Parathyroid adenoma (tissue), 2 donors: Measurements from ENCODE around the gene PIK3R1.
A peak's percentile ranks its signal among the peaks of the same experiment; 100 is the strongest.

ENCODE experiments used
- H2AFZ ChIP-seq: fragments of 300-600 bp; sonication (generic); one replicate; pipeline ENCODE4 v1.7.0; 2017; ENCODE audit warnings: antibody characterized with exemption, mild to moderate bottlenecking
- H3K27ac ChIP-seq: fragments of 300-600 bp; sonication (generic); one replicate; pipeline ENCODE4 v1.7.0; 2017
- H3K27me3 ChIP-seq: fragments of 300-600 bp; sonication (generic); one replicate; pipeline ENCODE4 v1.7.0; 2017; ENCODE audit warnings: low read length; ENCODE audit not compliant: control insufficient read depth, insufficient read depth
- H3K36me3 ChIP-seq: fragments of 300-600 bp; sonication (generic); one replicate; pipeline ENCODE4 v1.7.0; 2017; ENCODE audit warnings: low read length; ENCODE audit not compliant: control insufficient read depth, insufficient read depth
- H3K4me1 ChIP-seq: fragments of 300-600 bp; sonication (generic); one replicate; pipeline ENCODE4 v1.7.0; 2017; ENCODE audit warnings: control low read depth
- H3K4me2 ChIP-seq: fragments of 300-600 bp; sonication (generic); one replicate; pipeline ENCODE4 v1.7.0; 2017; ENCODE audit warnings: low read length
- H3K4me3 ChIP-seq: fragments of 300-600 bp; sonication (generic); one replicate; pipeline ENCODE4 v1.7.0; 2017; ENCODE audit warnings: low read depth, low read length
- H3K79me2 ChIP-seq: fragments of 300-600 bp; sonication (generic); one replicate; pipeline ENCODE4 v1.7.0; 2017; ENCODE audit warnings: control low read depth
- H3K9ac ChIP-seq: fragments of 300-600 bp; sonication (generic); one replicate; pipeline ENCODE4 v1.7.0; 2017; ENCODE audit warnings: mild to moderate bottlenecking
- H3K9me3 ChIP-seq: fragments of 300-600 bp; sonication (generic); one replicate; pipeline ENCODE4 v1.7.0; 2017; ENCODE audit warnings: low read length; ENCODE audit not compliant: control insufficient read depth
- CTCF ChIP-seq: fragments of 300-600 bp; sonication (generic); IDR thresholded peaks from one replicate; pipeline ENCODE4 v1.7.0; 2017; ENCODE audit warnings: antibody characterized with exemption, mild to moderate bottlenecking
- donor health status: primary hyperparathyroidism.

The PIK3R1 gene

GRCh38 chr5:68191083-68191791 lies 24.3 kb upstream of the PIK3R1 start:
- no peaks in the 10 kb centered on the region for H3K4me1 ChIP-seq
- no peaks in the 10 kb centered on the region for H3K27me3 ChIP-seq
- H3K27ac ChIP-seq: no peak overlapping the region
- H3K4me2 ChIP-seq: no peak overlapping the region
- H3K79me2 ChIP-seq: no peaks in the 10 kb centered on the region
- H3K9ac ChIP-seq: no peak overlapping the region
- H3K4me3 ChIP-seq: no peak overlapping the region
- TF ChIP-seq CTCF: no peak
- H2AFZ ChIP-seq: no peak overlapping the region
- H3K36me3 ChIP-seq: no peaks in the 10 kb centered on the region
- H3K9me3 ChIP-seq: no peaks in the 10 kb centered on the region

GRCh38 chr5:68192679-68193060 lies 22.9 kb upstream of the PIK3R1 start:
- Histone ChIP-seq H3K27me3 (no peaks in the 10 kb centered on the region), H3K9ac (no peak overlapping the region), H3K9me3 (no peaks in the 10 kb centered on the region), H2AFZ (peak overlapping the region; percentile 30), H3K36me3 (no peaks in the 10 kb centered on the region), H3K4me3 (no peak overlapping the region), H3K27ac (no peak overlapping the region), H3K4me1 (no peaks in the 10 kb centered on the region), H3K79me2 (no peaks in the 10 kb centered on the region), H3K4me2 (no peak overlapping the region)
- no peak for TF ChIP-seq CTCF

- TF ChIP-seq CTCF: no peak
- no peaks in the 10 kb centered on the region for H3K4me1 ChIP-seq
- H2AFZ ChIP-seq: no peak overlapping the region
- no peaks in the 10 kb centered on the region for H3K9me3 ChIP-seq
- H3K27me3 ChIP-seq: no peaks in the 10 kb centered on the region
- no peak overlapping the region for H3K9ac ChIP-seq
- no peak overlapping the region for H3K4me3 ChIP-seq
- H3K27ac ChIP-seq: no peak overlapping the region
- H3K79me2 ChIP-seq: no peaks in the 10 kb centered on the region
- no peaks in the 10 kb centered on the region for H3K36me3 ChIP-seq
- peak overlapping the region; percentile 6 for H3K4me2 ChIP-seq
These were observed 22.0 kb upstream of the PIK3R1 start for GRCh38 chr5:68193481-68194036.

GRCh38 chr5:68194386-68194785 lies 21.2 kb upstream of the PIK3R1 start:
- no peak overlapping the region for H2AFZ ChIP-seq
- no peak overlapping the region for H3K4me3 ChIP-seq
- H3K9ac ChIP-seq: no peak overlapping the region
- no peaks in the 10 kb centered on the region for H3K27me3 ChIP-seq
- H3K36me3 ChIP-seq: no peaks in the 10 kb centered on the region
- H3K9me3 ChIP-seq: no peaks in the 10 kb centered on the region
- H3K79me2 ChIP-seq: no peaks in the 10 kb centered on the region
- no peak overlapping the region for H3K4me2 ChIP-seq
- no peaks in the 10 kb centered on the region for H3K4me1 ChIP-seq
- no peak for TF ChIP-seq CTCF
- H3K27ac ChIP-seq: no peak overlapping the region

- no peaks in the 10 kb centered on the region for H3K27me3 ChIP-seq
- no peak overlapping the region for H2AFZ ChIP-seq
- no peak for TF ChIP-seq CTCF
- no peaks in the 10 kb centered on the region for H3K4me1 ChIP-seq
- no peaks in the 10 kb centered on the region for H3K79me2 ChIP-seq
- H3K9me3 ChIP-seq: no peaks in the 10 kb centered on the region
- no peaks in the 10 kb centered on the region for H3K36me3 ChIP-seq
- no peak overlapping the region for H3K9ac ChIP-seq
- no peak overlapping the region for H3K4me3 ChIP-seq
- no peak overlapping the region for H3K27ac ChIP-seq
- H3K4me2 ChIP-seq: no peak overlapping the region
These were observed 20.4 kb upstream of the PIK3R1 start for GRCh38 chr5:68195137-68195536.
